GM12892 (cell line): ENCODE data around the gene WSCD1.

ENCODE experiments used
- POLR2A ChIP-seq: IDR thresholded peaks from 2 replicates; pipeline ENCODE4 v1.6.1; 2011; ENCODE audit warnings: low read depth, low read length, control low read depth
- POLR2AphosphoS5 ChIP-seq: IDR thresholded peaks from 2 replicates; pipeline ENCODE4 v1.6.1; 2011; ENCODE audit warnings: low read depth, low read length, control low read depth
- TAF1 ChIP-seq: IDR thresholded peaks from 2 replicates; pipeline ENCODE4 v1.6.1; 2011; ENCODE audit warnings: low read depth, mild to moderate bottlenecking, control low read depth, low read length, borderline replicate concordance

GRCh38 chr17:6079155-6079888 lies 9.1 kb downstream of the WSCD1 start:
- no peak for TF ChIP-seq TAF1
- TF ChIP-seq POLR2A: no peak
- TF ChIP-seq POLR2AphosphoS5: no peak
